HepG2 (cell line): ENCODE results near the gene PCSK6. TPM values are rescaled to one million over a fixed set of nuclear protein-coding genes. Genes with fewer than 3 reads are reported as not detected.

Experiments used
- GTF2F1 ChIP-seq: fragments of 150-350 bp; IDR thresholded peaks from 2 replicates; pipeline ENCODE4 v1.6.1; 2014; ENCODE audit warnings: low read length
- KDM1A ChIP-seq: IDR thresholded peaks from 2 replicates; pipeline ENCODE4 v1.6.1; 2016; ENCODE audit warnings: missing compliant biosample characterization
- NBN ChIP-seq: fragments of 450-650 bp; conservative IDR thresholded peaks from 2 replicates; pipeline ENCODE4 v1.6.1; 2017
- NR1H2 ChIP-seq: sonication (generic); formaldehyde crosslinking; IDR thresholded peaks from 2 replicates; pipeline ENCODE4 v1.8.1; 2022; ENCODE audit warnings: low read depth, missing genetic modification reagents, borderline replicate concordance
- ONECUT2 ChIP-seq: sonication (generic); formaldehyde crosslinking; IDR thresholded peaks from 2 replicates; pipeline ENCODE4 v1.4.0; 2020; ENCODE audit warnings: missing genetic modification reagents
- PRPF4 ChIP-seq: fragments of 200-400 bp; formaldehyde crosslinking; IDR thresholded peaks from 2 replicates; pipeline ENCODE4 v1.6.1; 2016; ENCODE audit warnings: low read length, low read depth; ENCODE audit not compliant: poor library complexity, severe bottlenecking
- RBM22 ChIP-seq: fragments of 200-400 bp; formaldehyde crosslinking; optimal IDR thresholded peaks from 2 replicates; pipeline ENCODE3; 2017; ENCODE audit warnings: mild to moderate bottlenecking, low read length, moderate library complexity
- STAG1 ChIP-seq: sonication (generic); formaldehyde crosslinking; IDR thresholded peaks from 2 replicates; pipeline ENCODE4 v1.4.0; 2020; ENCODE audit warnings: missing genetic modification reagents
- ZBTB7A ChIP-seq: sonication (generic); formaldehyde crosslinking; IDR thresholded peaks from 2 replicates; pipeline ENCODE4 v1.8.0; 2022; ENCODE audit warnings: mild to moderate bottlenecking, missing genetic modification reagents
- ZFP1 ChIP-seq: IDR thresholded peaks from 2 replicates; pipeline ENCODE4 v1.6.1; 2016
- ZNF260 ChIP-seq: sonication (generic); formaldehyde crosslinking; IDR thresholded peaks from 2 replicates; pipeline ENCODE4 v1.4.0; 2020; ENCODE audit warnings: missing genetic modification reagents, low read depth, mild to moderate bottlenecking, borderline replicate concordance
- ZNF367 ChIP-seq: sonication (generic); formaldehyde crosslinking; IDR thresholded peaks from 2 replicates; pipeline ENCODE4 v1.4.0; 2020; ENCODE audit warnings: missing genetic modification reagents, borderline replicate concordance
- ZNF441 ChIP-seq: sonication (generic); formaldehyde crosslinking; IDR thresholded peaks from 2 replicates; pipeline ENCODE4 v1.7.0; 2021; ENCODE audit warnings: missing genetic modification reagents, borderline replicate concordance
- ZNF451 ChIP-seq: sonication (generic); formaldehyde crosslinking; IDR thresholded peaks from 2 replicates; pipeline ENCODE4 v1.5.0; 2020; ENCODE audit warnings: mild to moderate bottlenecking, missing genetic modification reagents
- ZNF747 ChIP-seq: sonication (generic); formaldehyde crosslinking; IDR thresholded peaks from 2 replicates; pipeline ENCODE4 v1.8.1; 2023; ENCODE audit warnings: missing genetic modification reagents, mild to moderate bottlenecking, borderline replicate concordance
- ZNF766 ChIP-seq: sonication (generic); formaldehyde crosslinking; IDR thresholded peaks from 2 replicates; pipeline ENCODE4 v1.5.0; 2020; ENCODE audit warnings: missing genetic modification reagents, borderline replicate concordance
- ZSCAN29 ChIP-seq: sonication (generic); formaldehyde crosslinking; conservative IDR thresholded peaks from 2 replicates; pipeline ENCODE4 v1.4.0; 2020; ENCODE audit warnings: mild to moderate bottlenecking, missing genetic modification reagents
- polyA plus RNA-seq, 8 experiments: library from polyadenylated mRNA; depleted of rRNA in 3 of 8; stranded (reverse) in 7 of 8; unstranded in 1 of 8; fragments of >200 nt; fragmentation: Illumina TruSeq in 4 of 8; extraction: Trizol in 4 of 8; gene quantifications; 2 replicates each; pipeline versions ENCODE4 v1.2.1 to v1.2.3, GENCODE V29; 2011 to 2016; ENCODE audit warnings: low read depth in 4 of 8, missing spikeins in 1 of 8, mixed read lengths in 1 of 8; ENCODE audit not compliant: insufficient read depth in 1 of 8
- total RNA-seq, 5 experiments: library from RNA; depleted of rRNA; stranded (reverse); fragments of >200 nt; fragmentation: Illumina TruSeq; extraction: Trizol; gene quantifications; 2 replicates each; pipeline ENCODE4 v1.2.3, GENCODE V29; 2016; ENCODE audit warnings: low read depth in 1 of 5
- TF ChIP-seq, protein P1 (sequence below), 2 experiments: sonication (generic) in 1 of 2; formaldehyde crosslinking in 1 of 2; IDR thresholded peaks; 2 replicates each; pipeline versions ENCODE4 v1.4.0 to v1.6.1; 2018 to 2020; ENCODE audit warnings: missing genetic modification reagents in 2 of 2, borderline replicate concordance in 1 of 2, low read depth in 1 of 2, mild to moderate bottlenecking in 1 of 2, missing biosample characterization in 1 of 2
- TF ChIP-seq, protein P2 (sequence below): sonication (generic); formaldehyde crosslinking; IDR thresholded peaks from 2 replicates; pipeline ENCODE4 v1.4.0; 2020; ENCODE audit warnings: missing genetic modification reagents, borderline replicate concordance
- TF ChIP-seq, protein P3 (sequence below): sonication (generic); formaldehyde crosslinking; IDR thresholded peaks from 2 replicates; pipeline ENCODE4 v1.4.0; 2020; ENCODE audit warnings: mild to moderate bottlenecking, missing genetic modification reagents
- TF ChIP-seq, protein P4 (sequence below): sonication (generic); formaldehyde crosslinking; IDR thresholded peaks from 2 replicates; pipeline ENCODE4 v1.4.0; 2020; ENCODE audit warnings: missing genetic modification reagents
- TF ChIP-seq, protein P5 (sequence below): sonication (generic); formaldehyde crosslinking; IDR thresholded peaks from 2 replicates; pipeline ENCODE4 v1.4.0; 2020; ENCODE audit warnings: missing genetic modification reagents, borderline replicate concordance

PCSK6 gene
- total and polyA plus RNA-seq, 2 of the 13 experiments (the other 11 are each of a cell fraction or from before 2014, with no cell fraction given): 56.5 to 155 TPM

DNA sequence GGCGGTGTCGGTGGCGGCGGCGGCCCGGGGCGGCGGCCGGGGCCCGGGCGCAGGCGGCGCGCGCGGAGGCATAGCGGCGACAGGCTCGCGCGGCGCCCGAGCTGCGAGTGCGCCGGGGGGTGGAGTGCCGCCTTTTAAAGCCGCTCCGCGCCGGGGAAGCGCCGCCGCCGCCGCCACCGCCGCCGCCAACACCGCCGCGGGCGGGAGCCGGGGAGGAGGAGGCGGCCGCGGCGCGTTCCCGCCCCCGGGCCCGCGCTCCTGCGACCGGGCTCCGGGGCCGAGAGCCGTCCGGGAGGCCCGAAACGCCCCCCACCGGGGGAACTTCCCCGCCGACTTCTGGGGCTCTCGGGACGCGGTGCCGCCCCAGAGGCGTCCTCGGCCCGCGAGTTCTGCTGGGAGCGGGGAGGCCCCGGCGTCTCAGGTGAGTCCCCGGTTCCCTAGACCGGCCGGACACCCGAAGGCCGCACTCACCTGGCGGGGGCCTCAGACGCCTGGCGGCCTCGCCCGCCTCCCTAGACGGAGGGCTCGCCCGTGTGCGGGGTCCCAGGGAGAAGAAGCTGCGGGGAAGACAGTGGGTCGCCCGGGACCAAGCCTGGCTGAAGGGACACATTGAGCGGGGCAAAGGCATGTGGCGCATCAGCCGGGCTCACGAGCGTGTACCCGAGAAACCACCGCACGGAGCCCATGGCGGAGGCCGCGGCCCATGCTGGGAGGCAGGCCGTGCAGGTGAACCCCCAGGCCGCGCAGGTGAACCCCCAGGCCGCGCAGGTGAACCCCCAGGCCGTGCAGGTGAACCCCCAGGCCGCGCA lies at the start of gene PCSK6 (continued):
- TF ChIP-seq STAG1 (CRISPR knock-in tag) (peak; percentile 24; the same call in 1 of the 2 replicates), PRPF4 (no peak), NBN (no peak), ZNF367 (CRISPR knock-in tag) (no peak), ZSCAN29 (CRISPR knock-in tag) (no peak), ZNF747 (CRISPR knock-in tag) (0 out of 2 replicates have a peak, but pooled peaks have one; percentile 35), ZNF766 (CRISPR knock-in tag) (no peak), ONECUT2 (CRISPR knock-in tag) (no peak), GTF2F1 (no peak), ZNF260 (CRISPR knock-in tag) (no peak), ZNF441 (no peak), ZNF451 (CRISPR knock-in tag) (no peak), NR1H2 (CRISPR knock-in tag) (no peak), ZBTB7A (CRISPR knock-in tag) (no peak), RBM22 (no peak), ZFP1 (CRISPR knock-in tag) (no peak), KDM1A (CRISPR knock-in tag) (no peak)
- TF ChIP-seq, protein P1, sequence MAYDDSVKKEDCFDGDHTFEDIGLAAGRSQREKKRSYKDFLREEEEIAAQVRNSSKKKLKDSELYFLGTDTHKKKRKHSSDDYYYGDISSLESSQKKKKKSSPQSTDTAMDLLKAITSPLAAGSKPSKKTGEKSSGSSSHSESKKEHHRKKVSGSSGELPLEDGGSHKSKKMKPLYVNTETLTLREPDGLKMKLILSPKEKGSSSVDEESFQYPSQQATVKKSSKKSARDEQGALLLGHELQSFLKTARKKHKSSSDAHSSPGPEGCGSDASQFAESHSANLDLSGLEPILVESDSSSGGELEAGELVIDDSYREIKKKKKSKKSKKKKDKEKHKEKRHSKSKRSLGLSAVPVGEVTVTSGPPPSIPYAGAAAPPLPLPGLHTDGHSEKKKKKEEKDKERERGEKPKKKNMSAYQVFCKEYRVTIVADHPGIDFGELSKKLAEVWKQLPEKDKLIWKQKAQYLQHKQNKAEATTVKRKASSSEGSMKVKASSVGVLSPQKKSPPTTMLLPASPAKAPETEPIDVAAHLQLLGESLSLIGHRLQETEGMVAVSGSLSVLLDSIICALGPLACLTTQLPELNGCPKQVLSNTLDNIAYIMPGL (CRISPR knock-in tag; IDR thresholded peaks at IDR 0.05; ENCODE audit: borderline replicate concordance in 1 of 2, low read depth in 1 of 2): peak in 1 of 2 experiments; percentile 66; a peak in 1 of 4 replicates
- TF ChIP-seq, protein P2, sequence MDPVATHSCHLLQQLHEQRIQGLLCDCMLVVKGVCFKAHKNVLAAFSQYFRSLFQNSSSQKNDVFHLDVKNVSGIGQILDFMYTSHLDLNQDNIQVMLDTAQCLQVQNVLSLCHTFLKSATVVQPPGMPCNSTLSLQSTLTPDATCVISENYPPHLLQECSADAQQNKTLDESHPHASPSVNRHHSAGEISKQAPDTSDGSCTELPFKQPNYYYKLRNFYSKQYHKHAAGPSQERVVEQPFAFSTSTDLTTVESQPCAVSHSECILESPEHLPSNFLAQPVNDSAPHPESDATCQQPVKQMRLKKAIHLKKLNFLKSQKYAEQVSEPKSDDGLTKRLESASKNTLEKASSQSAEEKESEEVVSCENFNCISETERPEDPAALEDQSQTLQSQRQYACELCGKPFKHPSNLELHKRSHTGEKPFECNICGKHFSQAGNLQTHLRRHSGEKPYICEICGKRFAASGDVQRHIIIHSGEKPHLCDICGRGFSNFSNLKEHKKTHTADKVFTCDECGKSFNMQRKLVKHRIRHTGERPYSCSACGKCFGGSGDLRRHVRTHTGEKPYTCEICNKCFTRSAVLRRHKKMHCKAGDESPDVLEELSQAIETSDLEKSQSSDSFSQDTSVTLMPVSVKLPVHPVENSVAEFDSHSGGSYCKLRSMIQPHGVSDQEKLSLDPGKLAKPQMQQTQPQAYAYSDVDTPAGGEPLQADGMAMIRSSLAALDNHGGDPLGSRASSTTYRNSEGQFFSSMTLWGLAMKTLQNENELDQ: no peak
- TF ChIP-seq, protein P3, sequence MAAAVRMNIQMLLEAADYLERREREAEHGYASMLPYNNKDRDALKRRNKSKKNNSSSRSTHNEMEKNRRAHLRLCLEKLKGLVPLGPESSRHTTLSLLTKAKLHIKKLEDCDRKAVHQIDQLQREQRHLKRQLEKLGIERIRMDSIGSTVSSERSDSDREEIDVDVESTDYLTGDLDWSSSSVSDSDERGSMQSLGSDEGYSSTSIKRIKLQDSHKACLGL (CRISPR knock-in tag): no peak; the same call in 1 of the 2 replicates
- TF ChIP-seq, protein P4, sequence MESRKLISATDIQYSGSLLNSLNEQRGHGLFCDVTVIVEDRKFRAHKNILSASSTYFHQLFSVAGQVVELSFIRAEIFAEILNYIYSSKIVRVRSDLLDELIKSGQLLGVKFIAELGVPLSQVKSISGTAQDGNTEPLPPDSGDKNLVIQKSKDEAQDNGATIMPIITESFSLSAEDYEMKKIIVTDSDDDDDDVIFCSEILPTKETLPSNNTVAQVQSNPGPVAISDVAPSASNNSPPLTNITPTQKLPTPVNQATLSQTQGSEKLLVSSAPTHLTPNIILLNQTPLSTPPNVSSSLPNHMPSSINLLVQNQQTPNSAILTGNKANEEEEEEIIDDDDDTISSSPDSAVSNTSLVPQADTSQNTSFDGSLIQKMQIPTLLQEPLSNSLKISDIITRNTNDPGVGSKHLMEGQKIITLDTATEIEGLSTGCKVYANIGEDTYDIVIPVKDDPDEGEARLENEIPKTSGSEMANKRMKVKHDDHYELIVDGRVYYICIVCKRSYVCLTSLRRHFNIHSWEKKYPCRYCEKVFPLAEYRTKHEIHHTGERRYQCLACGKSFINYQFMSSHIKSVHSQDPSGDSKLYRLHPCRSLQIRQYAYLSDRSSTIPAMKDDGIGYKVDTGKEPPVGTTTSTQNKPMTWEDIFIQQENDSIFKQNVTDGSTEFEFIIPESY (CRISPR knock-in tag): peak; percentile 86
- TF ChIP-seq, protein P5, sequence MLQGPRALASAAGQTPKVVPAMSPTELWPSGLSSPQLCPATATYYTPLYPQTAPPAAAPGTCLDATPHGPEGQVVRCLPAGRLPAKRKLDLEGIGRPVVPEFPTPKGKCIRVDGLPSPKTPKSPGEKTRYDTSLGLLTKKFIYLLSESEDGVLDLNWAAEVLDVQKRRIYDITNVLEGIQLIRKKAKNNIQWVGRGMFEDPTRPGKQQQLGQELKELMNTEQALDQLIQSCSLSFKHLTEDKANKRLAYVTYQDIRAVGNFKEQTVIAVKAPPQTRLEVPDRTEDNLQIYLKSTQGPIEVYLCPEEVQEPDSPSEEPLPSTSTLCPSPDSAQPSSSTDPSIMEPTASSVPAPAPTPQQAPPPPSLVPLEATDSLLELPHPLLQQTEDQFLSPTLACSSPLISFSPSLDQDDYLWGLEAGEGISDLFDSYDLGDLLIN (CRISPR knock-in tag): no peak
